Endodermal cell (in vitro differentiated cells): ENCODE data around the gene SLC9A5. TPM values are rescaled to one million over a fixed set of nuclear protein-coding genes. Genes with fewer than 3 reads are reported as not detected.

Source experiments
- DNase-seq: peaks from one replicate; pipeline ENCODE4 v3.0.0-alpha.2; 2017
- H3K27ac ChIP-seq: 2 replicates; pipeline ENCODE4 v1.5.1; 2013; ENCODE audit warnings: mild to moderate bottlenecking, low read depth, low read length, moderate library complexity
- H3K27me3 ChIP-seq: 2 replicates; pipeline ENCODE4 v1.6.1; 2013; ENCODE audit warnings: mild to moderate bottlenecking, low read length, moderate library complexity; ENCODE audit not compliant: insufficient read depth, control insufficient read depth, poor library complexity, severe bottlenecking
- H3K36me3 ChIP-seq: 2 replicates; pipeline ENCODE4 v1.7.0; 2013; ENCODE audit warnings: mild to moderate bottlenecking, low read length, moderate library complexity; ENCODE audit not compliant: control insufficient read depth, insufficient read depth
- H3K4me1 ChIP-seq: one replicate; pipeline ENCODE4 v1.7.0; 2013; ENCODE audit warnings: low read length; ENCODE audit not compliant: control insufficient read depth, insufficient read depth
- H3K4me3 ChIP-seq: 2 replicates; pipeline ENCODE4 v1.5.1; 2013; ENCODE audit warnings: mild to moderate bottlenecking, low read length, moderate library complexity
- H3K9ac ChIP-seq: 2 replicates; pipeline ENCODE4 v1.6.1; 2013; ENCODE audit warnings: mild to moderate bottlenecking, low read length, moderate library complexity; ENCODE audit not compliant: poor library complexity, severe bottlenecking; ENCODE audit errors: extremely low read depth
- H3K9me3 ChIP-seq: 2 replicates; pipeline ENCODE4 v1.6.1; 2013; ENCODE audit warnings: mild to moderate bottlenecking, low read length, moderate library complexity; ENCODE audit not compliant: control insufficient read depth
- H3K27ac Mint-ChIP-seq: 2 replicates; pipeline ENCODE4 v1.8.0; 2020; ENCODE audit warnings: mixed read lengths
- H3K27me3 Mint-ChIP-seq: 2 replicates; pipeline ENCODE4 v1.8.0; 2021; ENCODE audit warnings: mild to moderate bottlenecking, mixed read lengths; ENCODE audit not compliant: insufficient read depth
- H3K36me3 Mint-ChIP-seq: 2 replicates; pipeline ENCODE4 v1.8.0; 2020; ENCODE audit warnings: low read depth, mixed read lengths
- H3K4me1 Mint-ChIP-seq: 2 replicates; pipeline ENCODE4 v1.8.0; 2020; ENCODE audit warnings: mixed read lengths
- H3K4me3 Mint-ChIP-seq: 2 replicates; pipeline ENCODE4 v1.8.0; 2020; ENCODE audit warnings: mild to moderate bottlenecking, moderate library complexity, mixed read lengths
- H3K9me3 Mint-ChIP-seq: 2 replicates; pipeline ENCODE4 v1.8.0; 2020; ENCODE audit warnings: mild to moderate bottlenecking, mixed read lengths
- WGBS, 2 experiments: methylation state at CpG; one replicate each; pipeline versions ENCODE4 v1.1.5 to v1.1.7; 2013; ENCODE audit warnings: missing lambda C conversion rate in 2 of 2, mixed read lengths in 1 of 2; ENCODE audit not compliant: insufficient coverage in 1 of 2, insufficient read length in 1 of 2; 5-methylcytosine and 5-hydroxymethylcytosine counted together
- total RNA-seq, 2 donors: library from RNA; stranded (reverse); fragmentation: NEBNext Ultra II Directional in 1 of 2; extraction: Animal tissue kit (Norgen Biotek cat#: 25700) in 1 of 2; gene quantifications; 2 replicates in 1 of 2; 3 replicates in 1 of 2; pipeline ENCODE4 v1.2.1, GENCODE V29; 2021
- TF ChIP-seq, protein P1 (sequence below): fragments of 200-600 bp; sonication (generic); conservative IDR thresholded peaks from 2 replicates; pipeline ENCODE4 v1.5.0; 2021; ENCODE audit warnings: antibody characterized with exemption, mild to moderate bottlenecking

SLC9A5 gene
- total RNA-seq, 2 donors from 2014 or later: 8.9 to 9.0 TPM

DNA sequence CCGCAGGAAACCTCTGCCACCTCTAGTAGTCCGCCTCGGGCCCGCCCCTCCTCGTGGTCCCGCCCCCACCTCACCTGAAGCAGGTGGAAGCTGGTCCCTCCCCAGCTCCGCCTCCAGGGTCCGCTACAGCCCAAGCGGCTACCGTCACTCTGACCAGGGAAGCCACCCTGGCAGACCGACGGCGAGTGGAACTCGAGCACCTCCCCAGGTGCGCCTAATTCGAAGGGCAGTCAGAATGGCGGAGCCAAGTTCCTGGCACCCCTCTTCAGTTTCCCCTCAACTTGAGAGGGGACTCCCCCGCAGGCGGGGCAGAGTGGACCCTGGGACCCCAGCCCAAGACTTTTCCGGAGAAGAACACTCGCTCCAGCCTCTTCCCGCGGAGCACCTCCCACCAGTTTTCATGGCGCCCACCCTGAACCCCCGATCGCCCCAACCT is 2.0 kb upstream of the SLC9A5 start:
- peaks cover 26% of the 10 kb centered on the region for H3K4me1 Mint-ChIP-seq
- no peaks in the 10 kb centered on the region for H3K27me3 ChIP-seq
- no peaks in the 10 kb centered on the region for H3K9me3 ChIP-seq
- H3K36me3 ChIP-seq: peaks cover 31% of the 10 kb centered on the region
- H3K4me1 ChIP-seq: peaks cover 25% of the 10 kb centered on the region
- peak overlapping the region; percentile 89 for H3K4me3 ChIP-seq
- peak overlapping the region; percentile 82 for H3K27ac ChIP-seq
- peak overlapping the region; percentile 96 for H3K27ac Mint-ChIP-seq
- no peaks in the 10 kb centered on the region for H3K36me3 Mint-ChIP-seq
- peak; percentile 98 for DNase-seq
- TF ChIP-seq, protein P1, sequence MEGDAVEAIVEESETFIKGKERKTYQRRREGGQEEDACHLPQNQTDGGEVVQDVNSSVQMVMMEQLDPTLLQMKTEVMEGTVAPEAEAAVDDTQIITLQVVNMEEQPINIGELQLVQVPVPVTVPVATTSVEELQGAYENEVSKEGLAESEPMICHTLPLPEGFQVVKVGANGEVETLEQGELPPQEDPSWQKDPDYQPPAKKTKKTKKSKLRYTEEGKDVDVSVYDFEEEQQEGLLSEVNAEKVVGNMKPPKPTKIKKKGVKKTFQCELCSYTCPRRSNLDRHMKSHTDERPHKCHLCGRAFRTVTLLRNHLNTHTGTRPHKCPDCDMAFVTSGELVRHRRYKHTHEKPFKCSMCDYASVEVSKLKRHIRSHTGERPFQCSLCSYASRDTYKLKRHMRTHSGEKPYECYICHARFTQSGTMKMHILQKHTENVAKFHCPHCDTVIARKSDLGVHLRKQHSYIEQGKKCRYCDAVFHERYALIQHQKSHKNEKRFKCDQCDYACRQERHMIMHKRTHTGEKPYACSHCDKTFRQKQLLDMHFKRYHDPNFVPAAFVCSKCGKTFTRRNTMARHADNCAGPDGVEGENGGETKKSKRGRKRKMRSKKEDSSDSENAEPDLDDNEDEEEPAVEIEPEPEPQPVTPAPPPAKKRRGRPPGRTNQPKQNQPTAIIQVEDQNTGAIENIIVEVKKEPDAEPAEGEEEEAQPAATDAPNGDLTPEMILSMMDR: peak; percentile 43
- no peaks in the 10 kb centered on the region for H3K9me3 Mint-ChIP-seq
- H3K9ac ChIP-seq: peak overlapping the region; percentile 80
- 0 to 1% methylated on average over 8 to 26 of the region's 26 CpGs for WGBS, 2 experiments
- H3K27me3 Mint-ChIP-seq: peaks cover 27% of the 10 kb centered on the region
- peak overlapping the region; percentile 86 for H3K4me3 Mint-ChIP-seq

DNA sequence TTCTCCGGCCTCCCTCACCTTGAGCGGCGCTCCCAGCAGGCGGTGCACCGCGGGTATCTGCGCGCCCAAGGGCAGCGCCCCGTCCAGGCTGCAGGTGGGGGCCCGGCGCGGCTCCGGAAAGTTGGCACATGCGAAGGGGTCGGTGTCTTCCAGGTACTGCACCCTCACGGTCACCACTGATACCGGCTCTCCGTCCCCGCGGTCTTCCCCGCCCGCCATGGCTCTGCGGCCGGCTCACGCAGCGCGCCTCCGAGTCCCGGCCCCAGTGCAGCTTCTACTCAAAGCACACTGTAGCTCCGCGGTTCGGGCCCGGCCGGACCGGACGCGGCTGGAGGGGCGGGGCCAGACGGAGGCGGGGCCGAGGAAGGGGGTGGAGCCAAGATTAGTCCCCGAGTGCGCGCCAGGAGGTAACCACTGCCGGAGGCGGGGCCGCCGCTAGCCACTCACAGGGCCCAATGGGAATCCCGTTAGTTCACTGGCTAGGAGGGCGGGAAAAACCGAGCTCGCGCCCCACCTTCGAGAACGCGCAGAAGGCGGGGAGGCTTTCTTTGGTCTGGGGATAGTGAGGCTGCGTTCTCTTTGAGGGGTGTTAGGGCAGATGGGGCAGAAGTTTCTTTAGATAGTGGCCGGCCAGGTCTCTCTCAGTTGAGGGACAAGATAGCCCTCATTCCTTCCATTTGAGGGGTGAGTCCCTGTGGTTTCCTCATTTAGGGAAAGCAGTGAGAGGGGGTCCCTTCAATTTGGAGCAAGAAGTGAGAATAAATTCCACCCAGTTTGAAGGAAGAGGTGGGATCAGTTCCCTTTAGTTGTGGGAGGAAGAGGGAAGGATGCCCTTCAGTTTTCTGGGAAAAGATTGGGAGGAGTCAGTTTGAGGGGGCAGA is 1.3 kb upstream of the SLC9A5 start, which contains the start of gene FHOD1:
FHOD1 (minus strand) TSS at position 290 of the 881 bp plus-strand sequence; CDS start at position 219, 71 bp downstream.
- H3K4me3 ChIP-seq: peak within 1 kb of the TSS; percentile 89
- Mint-ChIP-seq H3K4me3 (peak within 1 kb of the TSS; percentile 86), H3K27me3 (peaks cover 27% of the 10 kb centered on the region), H3K36me3 (no peaks in the 10 kb centered on the region), H3K4me1 (peaks cover 26% of the 10 kb centered on the region), H3K9me3 (no peaks in the 10 kb centered on the region), H3K27ac (peak within 1 kb of the TSS; percentile 96)
- H3K36me3 ChIP-seq: peaks cover 26% of the 10 kb centered on the region
- H3K27me3 ChIP-seq: no peaks in the 10 kb centered on the region
- H3K9ac ChIP-seq: peak within 1 kb of the TSS; percentile 80
- H3K9me3 ChIP-seq: no peaks in the 10 kb centered on the region
- peak; percentile 99 for DNase-seq
- H3K27ac ChIP-seq: peak within 1 kb of the TSS; percentile 82
- 0% methylated on average over 29 to 60 of the region's 60 CpGs for WGBS, 2 experiments
- H3K4me1 ChIP-seq: peaks cover 21% of the 10 kb centered on the region
- TF ChIP-seq, protein P1: no peak

DNA sequence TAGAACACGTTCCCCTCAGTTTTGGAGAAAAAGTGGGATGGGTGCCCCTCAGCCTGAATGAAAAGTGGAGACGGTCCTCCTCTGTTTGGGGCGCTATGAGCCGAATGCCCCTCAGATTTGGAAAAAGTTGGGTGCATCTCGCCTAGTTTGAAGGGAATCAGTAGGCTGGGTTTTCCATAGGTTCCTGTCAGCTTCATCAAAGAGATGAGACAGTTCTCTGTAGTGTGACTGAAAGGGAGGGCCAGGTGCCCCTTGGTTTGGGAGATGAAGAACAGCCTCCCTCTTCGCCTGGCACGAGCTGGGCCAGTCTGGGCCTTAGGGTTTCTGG is 742 bp upstream of the SLC9A5 start:
- Mint-ChIP-seq H3K4me1 (peaks cover 24% of the 10 kb centered on the region), H3K36me3 (no peaks in the 10 kb centered on the region), H3K27ac (peak overlapping the region; percentile 27), H3K4me3 (peak overlapping the region; percentile 86), H3K9me3 (no peaks in the 10 kb centered on the region), H3K27me3 (peaks cover 27% of the 10 kb centered on the region)
- 14 to 16% methylated on average over 5 to 7 of the region's 7 CpGs for WGBS, 2 experiments
- Histone ChIP-seq H3K27me3 (no peaks in the 10 kb centered on the region), H3K4me1 (peaks cover 20% of the 10 kb centered on the region), H3K9ac (peak overlapping the region; percentile 32), H3K4me3 (peak overlapping the region; percentile 89), H3K36me3 (peaks cover 25% of the 10 kb centered on the region), H3K9me3 (no peaks in the 10 kb centered on the region), H3K27ac (no peak overlapping the region)
- DNase-seq: no peak
- TF ChIP-seq, protein P1: no peak
